Cardiac fibroblast (primary cell): ENCODE data around the gene SLC37A3.

Experiments
- DNase-seq, 2 donors: peaks; one replicate each; pipeline versions ENCODE4 v3.0.0 to v3.0.0-alpha.2; 2010; ENCODE audit warnings: low read depth in 2 of 2
- H3K4me3 ChIP-seq, 2 donors: replicated peaks in 1 of 2; 1 replicate in 1 of 2; 2 replicates in 1 of 2; pipeline ENCODE4 v1.5.1; 2011; ENCODE audit warnings: low read depth in 2 of 2, low read length in 2 of 2, mild to moderate bottlenecking in 2 of 2, moderate library complexity in 1 of 2
- CTCF ChIP-seq: IDR thresholded peaks from one replicate; pipeline ENCODE4 v1.5.1; 2011; ENCODE audit warnings: low read depth, mild to moderate bottlenecking, low read length, inconsistent platforms

SLC37A3 gene

GRCh38 chr7:140294454-140294853 is 103.9 kb downstream of the SLC37A3 start:
- no peak for DNase-seq
- H3K4me3 ChIP-seq = no peak overlapping the region
- TF ChIP-seq CTCF = no peak

GRCh38 chr7:140292438-140292837 is 105.9 kb downstream of the SLC37A3 start:
- no peak for DNase-seq
- TF ChIP-seq CTCF = no peak
- H3K4me3 ChIP-seq = no peak overlapping the region

- TF ChIP-seq CTCF = no peak
- no peak for DNase-seq
Observed at GRCh38 chr7:140289804-140290203, 108.5 kb downstream of the SLC37A3 start.

GRCh38 chr7:140287988-140288387 is 110.3 kb downstream of the SLC37A3 start:
- TF ChIP-seq CTCF = no peak

More at GRCh38 chr7:140289804-140290203, 108.5 kb downstream of the SLC37A3 start:
- H3K4me3 ChIP-seq = no peak overlapping the region

GRCh38 chr7:140285938-140286337 is 112.4 kb downstream of the SLC37A3 start:
- no peak overlapping the region for H3K4me3 ChIP-seq
- TF ChIP-seq CTCF = no peak
- DNase-seq = no peak

More at GRCh38 chr7:140287988-140288387, 110.3 kb downstream of the SLC37A3 start:
- no peak overlapping the region for H3K4me3 ChIP-seq
- no peak for DNase-seq

- DNase-seq = no peak
- H3K4me3 ChIP-seq = no peak overlapping the region
- TF ChIP-seq CTCF = no peak
Observed at GRCh38 chr7:140284062-140284461, 114.3 kb downstream of the SLC37A3 start.
